ACC112 (cell line): ENCODE measurements around the gene PRMT9.

ENCODE experiments used
- H2AFZ ChIP-seq: fragments of 200-600 bp; sonication (generic); one replicate; pipeline ENCODE4 v1.6.0; 2017; ENCODE audit warnings: antibody characterized with exemption, low read length; ENCODE audit not compliant: unreplicated experiment
- H3K27ac ChIP-seq: fragments of 200-600 bp; sonication (generic); 2 replicates; pipeline ENCODE4 v1.5.1; 2014; ENCODE audit warnings: low read depth, mild to moderate bottlenecking, antibody characterized with exemption, low read length, moderate library complexity
- H3K27me3 ChIP-seq: fragments of 200-600 bp; sonication (generic); 2 replicates; pipeline ENCODE4 v1.6.1; 2014; ENCODE audit warnings: mild to moderate bottlenecking, antibody characterized with exemption, low read length, moderate library complexity, mixed read lengths; ENCODE audit not compliant: insufficient read depth
- H3K36me3 ChIP-seq: fragments of 200-600 bp; sonication (generic); 2 replicates; pipeline ENCODE4 v1.6.1; 2016; ENCODE audit warnings: mild to moderate bottlenecking, antibody characterized with exemption, low read length, moderate library complexity, mixed read lengths; ENCODE audit not compliant: insufficient read depth
- H3K4me1 ChIP-seq: fragments of 200-600 bp; sonication (generic); one replicate; pipeline ENCODE4 v1.6.1; 2016; ENCODE audit warnings: low read length, mixed read lengths; ENCODE audit not compliant: insufficient read depth, unreplicated experiment, control insufficient read depth
- H3K4me3 ChIP-seq: fragments of 200-600 bp; sonication (generic); 2 replicates; pipeline ENCODE4 v1.5.1; 2014; ENCODE audit warnings: mild to moderate bottlenecking, low read depth, low read length
- H3K79me2 ChIP-seq: fragments of 200-600 bp; sonication (generic); one replicate; pipeline ENCODE4 v1.6.0; 2016; ENCODE audit warnings: low read length; ENCODE audit not compliant: control insufficient read depth, unreplicated experiment, insufficient read depth

Gene PRMT9

DNA sequence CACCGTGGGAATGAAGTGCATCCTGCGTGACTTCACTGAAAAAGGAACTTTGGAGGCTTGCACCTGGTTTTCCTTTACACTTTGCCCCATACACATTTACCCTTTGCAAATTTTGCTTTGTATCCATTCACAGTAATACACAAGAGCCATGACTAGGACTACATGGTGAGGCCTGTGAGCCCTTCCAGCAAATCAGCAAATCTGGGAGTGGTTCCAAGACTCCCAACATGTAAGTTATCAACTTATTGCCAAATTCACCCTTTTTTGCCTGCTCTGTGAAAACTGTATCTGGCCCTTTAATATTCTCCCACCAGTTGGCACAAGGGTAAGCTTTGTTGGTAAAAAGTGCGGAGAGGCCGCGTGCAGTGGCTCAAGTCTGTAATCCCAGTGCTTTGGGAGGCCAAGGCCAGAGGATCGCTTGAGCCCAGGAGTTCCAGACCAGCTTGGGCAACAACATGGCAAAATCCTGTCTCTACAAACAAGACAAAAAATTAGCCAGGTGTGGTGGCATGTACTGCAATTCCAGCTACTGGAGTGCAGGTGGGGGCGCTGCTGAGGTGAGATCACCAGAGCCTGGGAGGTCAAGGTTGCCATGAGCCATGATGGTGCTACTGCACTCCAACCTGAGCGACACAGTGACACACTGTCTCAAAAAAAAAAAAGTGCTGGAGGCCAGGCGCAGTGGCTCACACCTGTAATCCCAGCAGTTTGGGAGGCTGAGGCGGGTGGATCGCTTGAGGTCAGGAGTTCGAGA, 5.0 kb downstream of the PRMT9 start:
- H3K79me2 ChIP-seq: peaks cover 36% of the 10 kb centered on the region
- no peak overlapping the region for H3K4me3 ChIP-seq
- H3K4me1 ChIP-seq: peaks cover 5% of the 10 kb centered on the region
- H3K27ac ChIP-seq: no peak overlapping the region
- H2AFZ ChIP-seq: no peak overlapping the region
- peaks cover 4% of the 10 kb centered on the region; the same call in 1 of the 2 replicates for H3K36me3 ChIP-seq
- H3K27me3 ChIP-seq: no peaks in the 10 kb centered on the region

DNA sequence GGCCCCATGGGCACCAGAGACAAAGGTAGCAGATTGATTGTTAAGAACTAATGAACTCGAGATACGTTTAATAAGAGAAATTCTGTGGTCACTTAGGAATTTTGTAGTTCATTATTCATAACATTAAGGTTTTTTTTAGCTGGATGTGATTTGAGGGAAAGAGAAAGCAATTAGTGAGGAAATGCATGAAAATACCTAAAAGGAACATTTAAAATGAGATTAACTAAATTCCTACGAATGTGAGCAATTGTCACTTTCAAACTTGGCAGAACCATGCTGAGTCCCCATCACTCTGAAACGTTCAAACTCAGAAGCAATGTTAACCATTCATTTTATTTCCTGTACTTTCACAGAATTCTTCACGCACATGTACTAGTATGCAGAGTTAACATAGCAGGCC, 5.9 kb downstream of the PRMT9 start:
- peaks cover 5% of the 10 kb centered on the region for H3K4me1 ChIP-seq
- peaks cover 4% of the 10 kb centered on the region; the same call in 1 of the 2 replicates for H3K36me3 ChIP-seq
- H3K79me2 ChIP-seq: peaks cover 27% of the 10 kb centered on the region
- H3K4me3 ChIP-seq: no peak overlapping the region
- no peak overlapping the region for H2AFZ ChIP-seq
- H3K27ac ChIP-seq: no peak overlapping the region
- no peaks in the 10 kb centered on the region for H3K27me3 ChIP-seq

DNA sequence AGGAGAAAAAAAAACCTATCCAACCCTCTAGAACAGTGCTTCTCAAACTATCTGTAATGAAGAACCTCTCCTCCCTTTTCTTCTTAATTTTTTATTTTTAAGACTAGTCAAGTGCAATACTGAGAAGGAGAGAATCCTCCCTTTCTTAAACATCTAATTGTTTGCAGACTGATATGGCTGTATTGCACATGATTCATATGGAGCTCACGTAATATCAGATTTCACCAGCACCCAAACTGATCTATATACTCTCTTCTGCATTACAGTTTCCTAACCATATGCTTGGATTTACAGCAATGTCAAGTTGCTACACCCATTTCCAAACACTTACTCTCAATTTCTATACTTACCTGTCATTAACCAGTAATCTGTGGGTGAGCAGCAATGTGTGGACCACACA, 9.5 kb downstream of the PRMT9 start:
- no peaks in the 10 kb centered on the region for H3K4me1 ChIP-seq

DNA sequence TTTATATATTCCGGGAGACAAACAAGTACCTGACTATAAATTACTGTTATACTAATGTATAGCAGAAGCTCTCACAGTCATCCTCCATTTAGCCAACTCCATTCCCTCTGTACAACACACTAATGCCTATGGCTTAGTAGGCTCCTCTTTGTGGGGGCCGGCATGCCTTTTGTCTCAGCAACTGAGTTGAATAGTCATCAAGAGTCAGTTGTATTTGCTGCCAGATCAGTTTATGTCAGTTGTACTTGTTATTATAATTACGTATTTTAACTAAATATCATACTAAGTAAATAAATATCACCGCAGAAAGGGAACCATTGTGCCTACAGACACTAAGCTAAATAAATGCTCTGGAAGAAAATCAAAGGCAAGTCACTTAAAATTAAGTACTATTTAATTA, 9.9 kb downstream of the PRMT9 start:
- Histone ChIP-seq H2AFZ (no peak overlapping the region), H3K27me3 (no peaks in the 10 kb centered on the region), H3K4me1 (no peaks in the 10 kb centered on the region), H3K36me3 (peaks cover 4% of the 10 kb centered on the region; the same call in 1 of the 2 replicates), H3K27ac (no peak overlapping the region), H3K79me2 (peaks cover 4% of the 10 kb centered on the region), H3K4me3 (no peak overlapping the region)

More for the DNA sequence above, 9.5 kb downstream of the PRMT9 start:
- H3K4me3 ChIP-seq: no peak overlapping the region
- peaks cover 4% of the 10 kb centered on the region; the same call in 1 of the 2 replicates for H3K36me3 ChIP-seq
- H2AFZ ChIP-seq: no peak overlapping the region
- peaks cover 4% of the 10 kb centered on the region for H3K79me2 ChIP-seq
- H3K27me3 ChIP-seq: no peaks in the 10 kb centered on the region
- H3K27ac ChIP-seq: no peak overlapping the region

DNA sequence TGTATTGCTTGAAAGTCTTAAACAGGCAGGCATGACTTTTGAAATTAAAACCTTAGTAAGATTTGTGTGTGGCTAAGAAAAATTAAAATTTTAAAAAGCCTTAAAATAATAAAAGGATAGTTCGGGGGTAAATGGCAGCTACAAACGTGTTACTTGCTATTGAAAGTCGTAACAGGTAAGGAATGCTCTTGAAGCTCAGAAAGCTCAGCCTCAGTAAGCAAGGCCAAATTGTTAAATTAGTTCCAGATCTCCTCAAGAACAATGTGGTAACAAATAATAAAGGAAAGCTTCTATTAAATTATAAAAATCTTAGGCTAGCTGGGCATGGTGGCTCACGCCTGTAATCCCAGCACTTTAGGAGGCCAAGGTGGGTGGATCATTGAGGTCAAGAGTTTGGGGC, 25.5 kb downstream of the PRMT9 start:
- H3K36me3 ChIP-seq: peaks cover 9% of the 10 kb centered on the region; the same call in 1 of the 2 replicates
- no peaks in the 10 kb centered on the region for H3K27me3 ChIP-seq
- H2AFZ ChIP-seq: no peak overlapping the region
- no peak overlapping the region for H3K4me3 ChIP-seq
- no peaks in the 10 kb centered on the region for H3K79me2 ChIP-seq
- H3K4me1 ChIP-seq: no peaks in the 10 kb centered on the region
- no peak overlapping the region for H3K27ac ChIP-seq

DNA sequence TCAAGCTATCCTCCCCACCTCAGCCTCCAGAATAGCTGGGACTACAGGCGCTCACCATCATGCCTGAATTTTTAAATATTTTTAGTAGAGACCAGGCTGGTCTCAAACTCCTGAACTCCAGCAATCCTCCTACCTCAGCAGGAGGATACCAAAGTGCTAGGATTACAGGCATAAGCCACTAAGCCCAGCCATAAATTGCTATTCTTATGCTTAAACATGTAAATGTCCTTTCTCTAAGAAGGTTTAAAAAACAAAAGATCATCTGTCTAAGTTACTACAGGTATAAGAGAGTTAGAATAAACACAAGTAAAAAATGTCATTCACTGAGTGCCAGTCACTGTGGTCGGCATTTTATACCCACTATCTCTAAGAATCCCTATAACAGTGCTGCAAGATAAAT, 28.3 kb downstream of the PRMT9 start:
- Histone ChIP-seq H3K4me3 (no peak overlapping the region), H3K4me1 (no peaks in the 10 kb centered on the region), H3K79me2 (no peaks in the 10 kb centered on the region), H3K36me3 (peaks cover 6% of the 10 kb centered on the region; the same call in 1 of the 2 replicates), H3K27ac (no peak overlapping the region), H2AFZ (no peak overlapping the region), H3K27me3 (no peaks in the 10 kb centered on the region)

DNA sequence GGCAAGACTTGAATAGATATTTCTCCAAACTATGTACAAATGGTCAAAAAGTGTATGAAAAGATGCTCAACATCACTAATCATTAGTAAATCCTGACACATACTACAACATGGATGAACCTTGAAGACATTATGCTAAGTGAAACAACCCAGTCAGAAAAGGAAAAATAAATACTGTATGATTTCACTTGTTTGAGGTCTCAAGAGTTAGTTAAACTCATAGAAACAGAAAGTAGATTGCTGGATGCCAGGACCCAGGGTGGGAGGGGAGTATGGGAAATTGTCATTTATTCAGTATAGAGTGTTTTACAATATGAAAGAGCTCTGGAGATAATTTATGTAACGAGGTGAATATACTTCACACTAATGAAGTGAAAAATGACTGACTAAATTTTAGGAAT, 32.4 kb downstream of the PRMT9 start:
- Histone ChIP-seq H3K79me2 (peaks cover 4% of the 10 kb centered on the region), H2AFZ (no peak overlapping the region), H3K27me3 (no peaks in the 10 kb centered on the region), H3K4me1 (no peaks in the 10 kb centered on the region), H3K36me3 (peaks cover 13% of the 10 kb centered on the region; the same call in 1 of the 2 replicates), H3K4me3 (no peak overlapping the region), H3K27ac (no peak overlapping the region)

DNA sequence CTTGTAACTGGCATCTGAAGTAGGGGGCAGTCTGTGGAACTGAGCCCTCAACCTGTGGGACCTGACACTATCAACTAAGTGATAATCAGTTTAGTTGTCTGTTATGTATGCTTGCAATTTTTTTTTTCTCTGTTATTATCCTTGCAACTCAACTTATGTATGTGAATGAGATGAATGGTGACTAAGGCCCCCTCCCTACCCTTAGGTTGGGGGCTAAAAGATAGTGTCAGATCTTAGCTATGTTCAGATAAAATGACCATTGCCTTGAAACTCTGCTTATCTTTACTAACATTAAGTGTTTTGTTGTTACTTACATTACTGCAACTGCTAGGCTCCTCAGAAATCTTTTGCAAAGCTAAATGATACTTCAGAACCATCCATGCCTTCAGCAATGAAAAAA, 35.3 kb downstream of the PRMT9 start:
- H3K36me3 ChIP-seq: peaks cover 13% of the 10 kb centered on the region; the same call in 1 of the 2 replicates
- H3K4me3 ChIP-seq: no peak overlapping the region
- no peaks in the 10 kb centered on the region for H3K4me1 ChIP-seq
- no peak overlapping the region for H3K27ac ChIP-seq
- no peaks in the 10 kb centered on the region for H3K27me3 ChIP-seq
- H3K79me2 ChIP-seq: peaks cover 4% of the 10 kb centered on the region
- H2AFZ ChIP-seq: no peak overlapping the region

DNA sequence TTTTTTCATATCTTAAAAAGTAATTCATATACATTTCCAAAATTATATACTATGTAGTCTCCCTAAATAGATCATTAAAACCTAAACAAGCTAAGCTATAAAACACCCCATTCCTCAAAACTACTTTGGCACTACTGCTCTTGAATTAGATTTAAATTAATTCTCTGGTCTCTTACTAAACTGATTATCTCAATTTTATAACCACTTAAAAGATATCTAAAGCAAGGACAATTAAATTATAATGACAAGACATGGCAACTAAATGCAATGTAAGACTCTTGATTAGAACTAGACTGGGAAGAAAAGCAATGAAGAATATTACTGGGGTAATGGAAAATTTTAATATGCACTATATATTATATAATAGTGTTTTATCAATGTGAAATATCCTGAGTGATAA, 38.9 kb downstream of the PRMT9 start:
- H2AFZ ChIP-seq: no peak overlapping the region
- H3K27ac ChIP-seq: no peak overlapping the region
- H3K4me1 ChIP-seq: no peaks in the 10 kb centered on the region
- H3K79me2 ChIP-seq: peaks cover 4% of the 10 kb centered on the region
- peaks cover 13% of the 10 kb centered on the region; the same call in 1 of the 2 replicates for H3K36me3 ChIP-seq
- H3K27me3 ChIP-seq: no peaks in the 10 kb centered on the region
- no peak overlapping the region for H3K4me3 ChIP-seq

DNA sequence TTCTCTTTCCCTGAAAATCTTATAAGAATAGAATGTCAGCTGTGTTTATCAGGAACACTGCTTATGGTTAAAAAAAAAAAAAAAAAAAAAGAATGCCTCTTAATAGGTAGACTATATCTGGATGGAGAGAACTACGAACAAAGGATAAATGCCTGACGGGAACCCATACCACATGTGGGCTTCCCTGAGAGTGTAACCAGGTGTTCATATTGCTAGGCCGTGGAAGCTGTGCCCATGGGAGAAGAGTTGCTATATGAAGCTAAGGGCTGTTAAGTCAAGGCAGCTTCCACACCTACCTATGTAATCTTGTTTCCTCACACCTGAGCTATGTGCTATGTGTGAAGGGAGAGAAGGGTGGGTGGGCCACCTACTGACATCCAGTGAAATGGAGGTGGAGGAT, 39.5 kb downstream of the PRMT9 start:
- Histone ChIP-seq H2AFZ (no peak overlapping the region), H3K27me3 (no peaks in the 10 kb centered on the region), H3K36me3 (peaks cover 13% of the 10 kb centered on the region; the same call in 1 of the 2 replicates), H3K4me3 (no peak overlapping the region), H3K27ac (no peak overlapping the region), H3K79me2 (peaks cover 4% of the 10 kb centered on the region), H3K4me1 (peaks cover 3% of the 10 kb centered on the region)

DNA sequence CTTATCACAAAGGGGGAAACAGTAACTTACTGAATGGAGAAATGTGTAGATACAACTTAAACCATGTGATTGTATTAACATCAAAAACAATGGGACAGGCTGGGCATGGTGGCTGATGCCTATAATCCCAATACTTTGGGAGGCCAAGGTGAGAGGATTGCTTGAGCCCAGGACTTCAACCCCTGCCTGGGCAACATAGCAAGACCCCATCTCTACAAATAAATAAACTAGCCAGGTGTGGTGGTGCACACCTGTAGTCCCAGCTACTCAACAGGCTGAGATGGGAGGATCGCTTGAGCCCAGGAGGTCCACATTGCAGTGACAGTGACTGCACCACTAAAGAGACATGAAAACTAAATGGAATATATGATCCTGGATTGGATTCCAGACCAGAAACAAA, 40.3 kb downstream of the PRMT9 start:
- H3K27me3 ChIP-seq: no peaks in the 10 kb centered on the region
- H3K4me1 ChIP-seq: peaks cover 8% of the 10 kb centered on the region
- no peak overlapping the region for H3K27ac ChIP-seq
- H3K79me2 ChIP-seq: peaks cover 4% of the 10 kb centered on the region
- no peak overlapping the region for H3K4me3 ChIP-seq
- H2AFZ ChIP-seq: no peak overlapping the region
- H3K36me3 ChIP-seq: peaks cover 10% of the 10 kb centered on the region; the same call in 1 of the 2 replicates
